HCT116 (cell line): ENCODE results near the gene BPIFB4. TPM values are rescaled to one million over a fixed set of nuclear protein-coding genes. Genes with fewer than 3 reads are reported as not detected.

Experiments
- ATAC-seq: fragments of 200-7000 bp; cut with Tn5 transposase; 2 replicates; pipeline ENCODE4 v1.9.1; 2020; ENCODE audit warnings: mild to moderate bottlenecking, moderate library complexity
- BruUV-seq: library from RNA; stranded (reverse); fragments of 400-500 nt; replicated peaks from 2 replicates; lab custom pipeline; 2021; lab: Mats Ljungman, UMichigan
- CTCF ChIA-PET: fragments of 300-600 bp; sonication (Branson Sonifier 250); formaldehyde crosslinking; loops from one replicate; lab custom pipeline; 2021; ENCODE audit warnings: antibody characterized with exemption; lab: Charles Lee
- POLR2A ChIA-PET: fragments of 300-600, 350-600 bp; sonication (Branson Sonifier 250); formaldehyde crosslinking; loops from one replicate; lab custom pipeline; 2021; ENCODE audit warnings: antibody characterized with exemption; lab: Charles Lee
- RAD21 ChIA-PET, 2 experiments: fragments of 300-600 bp; sonication (Branson Sonifier 250); formaldehyde crosslinking; loops; one replicate each; lab custom pipeline; 2023; ENCODE audit warnings: low total read pairs in 2 of 2; ENCODE audit not compliant: uncharacterized antibody in 2 of 2, unreplicated experiment in 2 of 2, low non-redundant PET in 1 of 2; lab: Charles Lee
- DNase-seq: peaks from one replicate; pipeline ENCODE4 v3.0.0-alpha.2; 2010; ENCODE audit warnings: low read depth, low spot score
- H2AFZ ChIP-seq: fragments of 200-600 bp; shearing (Covaris generic), sonication (generic); 2 replicates; pipeline ENCODE4 v1.6.1; 2017; ENCODE audit warnings: low read depth, mixed run types, mixed read lengths, antibody characterized with exemption, low read length; ENCODE audit not compliant: poor library complexity, severe bottlenecking
- H3K27ac ChIP-seq: 2 replicates; pipeline ENCODE4 v1.5.1; 2012; ENCODE audit warnings: low read depth, low read length
- H3K27me3 ChIP-seq: fragments of 200-600 bp; sonication (generic); 2 replicates; pipeline ENCODE4 v1.6.1; 2016; ENCODE audit warnings: mixed run types, low read length, mixed read lengths; ENCODE audit not compliant: insufficient read depth
- H3K36me3 ChIP-seq, 2 experiments: fragments of 200-500 bp in 1 of 2; fragments of 200-600 bp in 1 of 2; sonication (Bioruptor generic) in 1 of 2; sonication (generic) in 1 of 2; 2 replicates each; pipeline versions ENCODE4 v1.5.1 to v1.6.1; 2014 to 2016; ENCODE audit warnings: low read length in 2 of 2, inconsistent platforms in 1 of 2, mixed read lengths in 1 of 2, mixed run types in 1 of 2; ENCODE audit not compliant: insufficient read depth in 2 of 2, control insufficient read depth in 1 of 2
- H3K4me1 ChIP-seq, 2 experiments: fragments of 200-600 bp in 1 of 2; sonication (generic) in 1 of 2; 2 replicates each; pipeline versions ENCODE4 v1.5.1 to v1.6.1; 2012 to 2017; ENCODE audit warnings: low read length in 2 of 2, inconsistent platforms in 1 of 2, mild to moderate bottlenecking in 1 of 2, mixed read lengths in 1 of 2, mixed run types in 1 of 2, moderate library complexity in 1 of 2; ENCODE audit not compliant: insufficient read depth in 2 of 2, control insufficient read depth in 1 of 2
- H3K4me2 ChIP-seq: fragments of 200-600 bp; sonication (generic); 2 replicates; pipeline ENCODE4 v1.6.1; 2017; ENCODE audit warnings: mixed run types, low read length, mixed read lengths
- H3K4me3 ChIP-seq, 2 experiments: fragments of 200-600 bp in 1 of 2; sonication (generic) in 1 of 2; replicated peaks in 1 of 2; 2 replicates each; pipeline ENCODE4 v1.5.1; 2011 to 2016; ENCODE audit warnings: low read length in 2 of 2, control low read depth in 1 of 2, low read depth in 1 of 2, mild to moderate bottlenecking in 1 of 2, mixed read lengths in 1 of 2, mixed run types in 1 of 2
- H3K79me2 ChIP-seq: fragments of 200-600 bp; sonication (generic); 2 replicates; pipeline ENCODE4 v1.6.1; 2017; ENCODE audit warnings: mild to moderate bottlenecking, mixed run types, low read length, moderate library complexity, mixed read lengths; ENCODE audit not compliant: insufficient read depth
- H3K9ac ChIP-seq: fragments of 200-600 bp; sonication (generic); 2 replicates; pipeline ENCODE4 v1.6.1; 2016; ENCODE audit warnings: low read length, mixed read lengths
- H3K9me2 ChIP-seq: fragments of 200-600 bp; sonication (generic), shearing (Covaris generic); 2 replicates; pipeline ENCODE4 v1.6.1; 2017; ENCODE audit warnings: mixed run types, mild to moderate bottlenecking, moderate library complexity; ENCODE audit not compliant: insufficient read depth
- H3K9me3 ChIP-seq, 2 experiments: fragments of 200-500 bp in 1 of 2; fragments of 200-600 bp in 1 of 2; sonication (Bioruptor generic) in 1 of 2; sonication (generic) in 1 of 2; 2 replicates each; pipeline ENCODE4 v1.6.1; 2014 to 2017; ENCODE audit warnings: low read length in 2 of 2, mixed read lengths in 2 of 2, inconsistent platforms in 1 of 2, low read depth in 1 of 2, mild to moderate bottlenecking in 1 of 2, mixed run types in 1 of 2, moderate library complexity in 1 of 2; ENCODE audit not compliant: control insufficient read depth in 1 of 2, insufficient read depth in 1 of 2
- H4K20me1 ChIP-seq: fragments of 200-600 bp; sonication (generic), shearing (Covaris generic); 2 replicates; pipeline ENCODE4 v1.6.1; 2017; ENCODE audit warnings: mixed run types, mild to moderate bottlenecking, moderate library complexity; ENCODE audit not compliant: insufficient read depth
- EGR1 ChIP-seq: IDR thresholded peaks from 2 replicates; pipeline ENCODE4 v1.6.1; 2012; ENCODE audit warnings: low read depth
- ELF1 ChIP-seq: IDR thresholded peaks from 2 replicates; pipeline ENCODE4 v1.6.1; 2012; ENCODE audit warnings: low read depth, borderline replicate concordance
- EZH2phosphoT487 ChIP-seq: fragments of 200-600 bp; IDR thresholded peaks from 2 replicates; pipeline ENCODE4 v1.6.1; 2018; ENCODE audit warnings: antibody characterized with exemption, borderline replicate concordance
- FOSL1 ChIP-seq: IDR thresholded peaks from 2 replicates; pipeline ENCODE4 v1.6.1; 2012; ENCODE audit warnings: low read depth
- JUND ChIP-seq: IDR thresholded peaks from 2 replicates; pipeline ENCODE4 v1.6.1; 2012
- POLR2A ChIP-seq: IDR thresholded peaks from 2 replicates; pipeline ENCODE4 v1.7.0; 2011; ENCODE audit warnings: borderline replicate concordance; ENCODE audit not compliant: insufficient read depth, insufficient read length; ENCODE audit errors: extremely low read depth
- REST ChIP-seq: IDR thresholded peaks from 2 replicates; pipeline ENCODE4 v1.6.1; 2012; ENCODE audit warnings: low read depth
- SIN3A ChIP-seq: IDR thresholded peaks from 2 replicates; pipeline ENCODE4 v1.6.1; 2012; ENCODE audit warnings: low read depth
- SP1 ChIP-seq: IDR thresholded peaks from 2 replicates; pipeline ENCODE4 v1.6.1; 2012; ENCODE audit warnings: low read depth
- SRF ChIP-seq: IDR thresholded peaks from 2 replicates; pipeline ENCODE4 v1.6.1; 2012; ENCODE audit warnings: low read depth
- TCF7L2 ChIP-seq: IDR thresholded peaks from 2 replicates; pipeline ENCODE4 v1.7.0; 2011; ENCODE audit warnings: borderline replicate concordance, inconsistent platforms; ENCODE audit not compliant: insufficient read depth, insufficient read length; ENCODE audit errors: extremely low read depth
- YY1 ChIP-seq: IDR thresholded peaks from 2 replicates; pipeline ENCODE4 v1.6.1; 2011; ENCODE audit warnings: low read length, low read depth, moderate library complexity, mild to moderate bottlenecking; ENCODE audit not compliant: insufficient replicate concordance; ENCODE audit errors: extremely low read depth
- ZNF274 ChIP-seq: fragments of 200-500 bp; sonication (Bioruptor generic); IDR thresholded peaks from 2 replicates; pipeline ENCODE4 v1.6.1; 2014; ENCODE audit warnings: mild to moderate bottlenecking, low read depth, low read length, inconsistent platforms
- intact Hi-C: fragments of 100-400 bp; cut with micrococcal nuclease; formaldehyde crosslinking; loops from 2 replicates; pipeline ENCODE4 v1.10.0; 2022
- total RNA-seq: library from RNA; stranded (reverse); gene quantifications from one replicate; pipeline ENCODE4 v1.2.1, GENCODE V29; 2021; ENCODE audit not compliant: unreplicated experiment
- TF ChIP-seq, protein P1 (sequence below): IDR thresholded peaks from 2 replicates; pipeline ENCODE4 v1.6.1; 2012
- TF ChIP-seq, protein P2 (sequence below): IDR thresholded peaks from 2 replicates; pipeline ENCODE4 v1.6.1; 2012

BPIFB4 gene
- total RNA-seq, 1 experiment from 2014 or later, result not detected

DNA sequence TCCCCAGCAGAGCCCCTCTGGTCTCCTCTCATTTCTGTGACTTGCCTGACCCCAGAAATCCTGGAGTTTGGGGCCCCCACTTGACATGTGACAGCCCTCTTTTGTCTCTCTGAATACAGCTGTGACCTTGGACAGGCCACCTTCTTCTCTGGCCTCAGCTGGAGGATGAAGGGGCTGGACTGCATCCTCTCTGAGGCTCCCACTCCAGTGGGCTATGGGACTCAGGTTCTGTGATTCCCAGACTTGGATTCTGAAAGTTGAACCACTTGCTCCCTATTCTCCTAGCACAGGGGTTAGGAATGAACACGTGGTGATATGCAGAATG, 16.7 kb upstream of the BPIFB4 start:
- POLR2A ChIA-PET, result no interaction called here
- no peaks in the 10 kb centered on the region for H3K79me2 ChIP-seq
- no peak overlapping the region for H2AFZ ChIP-seq
- H3K4me3 ChIP-seq, result no peak overlapping the region
- DNase-seq, result no peak
- RAD21 ChIA-PET, result no interaction called here
- H3K9ac ChIP-seq, result no peak overlapping the region
- CTCF ChIA-PET, result no interaction called here
- H3K9me2 ChIP-seq, result no peaks in the 10 kb centered on the region
- H4K20me1 ChIP-seq, result no peaks in the 10 kb centered on the region
- H3K4me1 ChIP-seq, result no peaks in the 10 kb centered on the region
- BruUV-seq, result no TSS peak
- no peaks in the 10 kb centered on the region for H3K27me3 ChIP-seq
- TF ChIP-seq, protein P1, sequence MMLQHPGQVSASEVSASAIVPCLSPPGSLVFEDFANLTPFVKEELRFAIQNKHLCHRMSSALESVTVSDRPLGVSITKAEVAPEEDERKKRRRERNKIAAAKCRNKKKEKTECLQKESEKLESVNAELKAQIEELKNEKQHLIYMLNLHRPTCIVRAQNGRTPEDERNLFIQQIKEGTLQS, result no peak
- no peak for TF ChIP-seq REST
- no peaks in the 10 kb centered on the region for H3K36me3 ChIP-seq
- no peak overlapping the region for H3K27ac ChIP-seq
- no peaks in the 10 kb centered on the region for H3K9me3 ChIP-seq
- intact Hi-C loops, result no loop called here
- ATAC-seq, result no peak
- H3K4me2 ChIP-seq, result no peak overlapping the region

- ChIA-PET RAD21 (no interaction called here), POLR2A (no interaction called here), CTCF (no interaction called here)
- Histone ChIP-seq H3K9me2 (no peaks in the 10 kb centered on the region), H3K27ac (no peak overlapping the region), H3K4me3 (no peak overlapping the region), H2AFZ (no peak overlapping the region), H3K9ac (no peak overlapping the region), H4K20me1 (no peaks in the 10 kb centered on the region), H3K79me2 (no peaks in the 10 kb centered on the region), H3K36me3 (no peaks in the 10 kb centered on the region), H3K27me3 (no peaks in the 10 kb centered on the region), H3K4me2 (no peak overlapping the region), H3K4me1 (no peaks in the 10 kb centered on the region), H3K9me3 (no peaks in the 10 kb centered on the region)
- intact Hi-C loops, result no loop called here
- DNase-seq (no peak), ATAC-seq (no peak)
- BruUV-seq, result no TSS peak
- no peak for TF ChIP-seq YY1
- TF ChIP-seq SRF, result no peak
- TF ChIP-seq ELF1, result no peak
- no peak for TF ChIP-seq TCF7L2
- TF ChIP-seq JUND, result no peak
- TF ChIP-seq SIN3A, result no peak
- TF ChIP-seq EZH2phosphoT487, result no peak
- TF ChIP-seq POLR2A, result no peak
- no peak for TF ChIP-seq SP1
- TF ChIP-seq, protein P2, sequence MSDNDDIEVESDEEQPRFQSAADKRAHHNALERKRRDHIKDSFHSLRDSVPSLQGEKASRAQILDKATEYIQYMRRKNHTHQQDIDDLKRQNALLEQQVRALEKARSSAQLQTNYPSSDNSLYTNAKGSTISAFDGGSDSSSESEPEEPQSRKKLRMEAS, result no peak
- no peak for TF ChIP-seq ZNF274
- TF ChIP-seq EGR1, result no peak
- TF ChIP-seq REST, result no peak
- TF ChIP-seq FOSL1, result no peak
Observed at GRCh38 chr20:33063271-33063670, 16.2 kb upstream of the BPIFB4 start.
